ENCODE results near the gene BICC1.

BICC1 gene

GRCh38 chr10:58543141-58543540 is 30.5 kb downstream of the BICC1 start:
- TF ChIP-seq ZFX (IDR thresholded peaks at IDR 0.05), result no peak
- TF ChIP-seq CTCF (conservative IDR thresholded peaks at IDR 0.05), result no peak
- H3K27ac ChIP-seq, result no peak overlapping the region

GRCh38 chr10:58544135-58544534 is 31.5 kb downstream of the BICC1 start:
- TF ChIP-seq ZFX (IDR thresholded peaks at IDR 0.05) (no peak), CTCF (conservative IDR thresholded peaks at IDR 0.05) (no peak)
- no peak overlapping the region for H3K27ac ChIP-seq

GRCh38 chr10:58545427-58545826 is 32.8 kb downstream of the BICC1 start:
- TF ChIP-seq CTCF (conservative IDR thresholded peaks at IDR 0.05), result no peak
- no peak for TF ChIP-seq ZFX (IDR thresholded peaks at IDR 0.05)
- H3K27ac ChIP-seq, result no peak overlapping the region

GRCh38 chr10:58546137-58546536 is 33.5 kb downstream of the BICC1 start:
- TF ChIP-seq ZFX (IDR thresholded peaks at IDR 0.05) (no peak), CTCF (conservative IDR thresholded peaks at IDR 0.05) (no peak)
- H3K27ac ChIP-seq, result no peak overlapping the region

- no peak overlapping the region for H3K27ac ChIP-seq
- TF ChIP-seq CTCF (conservative IDR thresholded peaks at IDR 0.05), result no peak
- no peak for TF ChIP-seq ZFX (IDR thresholded peaks at IDR 0.05)
Observed at GRCh38 chr10:58546722-58547445, 34.2 kb downstream of the BICC1 start.

GRCh38 chr10:58547963-58548362 is 35.3 kb downstream of the BICC1 start:
- no peak for TF ChIP-seq CTCF (conservative IDR thresholded peaks at IDR 0.05)
- TF ChIP-seq ZFX (IDR thresholded peaks at IDR 0.05), result no peak
- no peak overlapping the region for H3K27ac ChIP-seq

GRCh38 chr10:58554316-58554715 is 41.6 kb downstream of the BICC1 start:
- TF ChIP-seq CTCF (conservative IDR thresholded peaks at IDR 0.05), result no peak
- no peak for TF ChIP-seq ZFX (IDR thresholded peaks at IDR 0.05)
- H3K27ac ChIP-seq, result no peak overlapping the region
